ENCODE measurements around the gene SLC35E4.
"Not testable (repeated sequence)": the region's sequence is repeated elsewhere in the genome, so short reads cannot be mapped to it uniquely, and the experiment has no call there.

SLC35E4 gene

DNA sequence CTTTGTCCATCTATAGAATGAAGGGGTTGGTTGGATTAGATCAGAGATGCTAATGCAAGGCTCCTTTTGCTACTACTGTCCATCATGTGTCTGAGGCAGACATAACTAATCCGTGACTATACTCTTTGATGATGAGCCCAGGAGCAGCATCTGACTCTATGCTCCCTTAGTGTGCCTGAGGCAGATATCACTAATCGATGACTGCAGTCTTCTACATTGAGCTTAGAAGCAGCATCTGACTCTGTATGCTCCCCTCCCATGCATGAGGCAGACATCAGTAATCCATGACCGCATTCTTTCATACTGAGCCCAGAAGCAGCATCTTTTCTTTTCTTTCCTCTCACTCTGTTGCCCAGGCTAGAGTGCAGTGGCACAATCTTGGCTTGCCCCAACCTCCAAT, 24.4 kb upstream of the SLC35E4 start:
- DNase-seq (ENCODE audit: low spot score): no peak
- FAIRE-seq: no peak

- DNase-seq (ENCODE audit: low spot score) (no peak), FAIRE-seq (no peak)
Observed at GRCh38 chr22:30612789-30613188, 22.8 kb upstream of the SLC35E4 start.

DNA sequence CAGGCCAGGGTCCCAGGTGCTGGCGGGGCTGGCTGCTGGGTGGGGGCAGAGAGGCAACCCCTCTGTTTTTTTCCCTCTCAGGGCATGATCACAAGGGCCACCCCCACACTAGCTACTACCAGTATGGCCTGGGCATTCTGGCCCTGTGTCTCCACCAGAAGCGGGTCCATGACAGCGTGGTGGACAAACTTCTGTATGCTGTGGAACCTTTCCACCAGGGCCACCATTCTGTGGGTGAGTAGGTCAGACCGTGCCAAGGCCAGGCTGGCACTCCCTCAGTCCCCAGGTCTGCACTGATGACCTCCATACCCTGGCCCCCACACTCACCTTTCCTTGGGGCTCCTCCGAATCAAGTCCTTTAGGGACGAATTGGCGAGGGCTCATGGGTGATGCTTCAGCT, 21.3 kb upstream of the SLC35E4 start:
- FAIRE-seq: no peak
- no peak for DNase-seq (ENCODE audit: low spot score)

DNA sequence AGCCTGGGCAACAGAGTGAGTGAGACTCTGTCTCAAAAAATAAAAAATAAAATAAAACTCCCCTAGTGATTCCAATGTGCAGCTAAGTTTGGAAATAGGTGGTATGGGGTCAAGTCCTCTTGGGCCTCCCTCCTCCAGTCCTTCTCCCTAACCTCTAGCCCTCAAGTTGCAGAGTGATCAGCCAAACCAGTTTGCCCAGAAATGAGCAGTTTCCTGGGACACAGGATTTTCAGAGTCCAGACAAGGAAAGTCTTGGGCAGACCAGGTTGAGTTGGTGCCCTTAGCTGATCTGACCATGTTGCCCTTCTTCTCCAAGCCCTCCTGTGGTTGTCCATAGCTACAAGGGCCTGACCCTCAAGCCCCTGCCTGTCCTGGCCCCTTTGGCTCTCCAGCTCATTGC, 20.7 kb upstream of the SLC35E4 start:
- no peak for FAIRE-seq
- DNase-seq (ENCODE audit: low spot score): no peak

GRCh38 chr22:30615543-30615954, 20.0 kb upstream of the SLC35E4 start:
- FAIRE-seq (no peak), DNase-seq (ENCODE audit: low spot score) (no peak)

DNA sequence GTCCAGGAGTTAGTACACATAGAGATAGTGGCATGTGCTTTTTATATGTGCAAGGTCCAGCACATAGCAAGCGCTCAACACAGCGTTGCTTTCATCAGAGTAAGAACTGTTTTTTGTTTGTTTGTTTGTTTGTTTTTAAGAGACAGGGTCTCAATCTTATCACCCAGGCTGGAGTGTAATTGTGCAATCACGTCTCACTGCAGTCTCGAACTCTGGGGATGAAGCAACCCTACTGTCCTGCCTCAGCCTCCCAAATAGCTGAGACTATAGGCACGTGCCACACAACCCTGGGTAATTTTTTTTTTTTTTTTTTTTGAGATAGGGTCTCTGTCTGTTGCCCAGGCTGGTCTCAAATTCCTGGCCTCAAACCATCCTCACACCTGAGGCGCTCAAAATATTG, 17.8 kb upstream of the SLC35E4 start:
- FAIRE-seq: no peak
- no peak for DNase-seq (ENCODE audit: low spot score)

GRCh38 chr22:30619909-30620308, 15.7 kb upstream of the SLC35E4 start:
- not testable (repeated sequence) for FAIRE-seq; DNase-seq (ENCODE audit: low spot score)

- FAIRE-seq: no peak
- no peak for DNase-seq (ENCODE audit: low spot score)
Observed at GRCh38 chr22:30626413-30626812, 9.2 kb upstream of the SLC35E4 start.

DNA sequence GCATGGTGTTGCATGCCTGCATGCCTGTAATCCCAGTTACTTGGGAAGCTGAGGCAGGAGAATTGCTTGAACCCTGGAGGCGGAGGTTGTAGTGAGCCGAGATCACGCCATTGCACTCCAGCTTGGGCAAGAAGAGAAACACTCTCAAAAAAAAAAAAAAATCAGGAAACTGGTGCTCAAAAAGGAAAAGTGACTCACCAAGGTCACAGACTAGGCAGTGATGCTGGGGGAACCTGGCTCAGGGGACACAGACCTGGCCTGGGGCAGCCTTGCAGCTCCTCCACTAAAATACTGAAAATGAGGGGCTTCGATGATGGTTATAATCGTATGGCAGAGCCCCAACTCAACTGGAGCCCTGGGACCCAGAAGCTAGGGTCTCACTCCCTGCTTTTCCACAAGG, 8.1 kb upstream of the SLC35E4 start:
- DNase-seq (ENCODE audit: low spot score) (no peak), FAIRE-seq (no peak)

DNA sequence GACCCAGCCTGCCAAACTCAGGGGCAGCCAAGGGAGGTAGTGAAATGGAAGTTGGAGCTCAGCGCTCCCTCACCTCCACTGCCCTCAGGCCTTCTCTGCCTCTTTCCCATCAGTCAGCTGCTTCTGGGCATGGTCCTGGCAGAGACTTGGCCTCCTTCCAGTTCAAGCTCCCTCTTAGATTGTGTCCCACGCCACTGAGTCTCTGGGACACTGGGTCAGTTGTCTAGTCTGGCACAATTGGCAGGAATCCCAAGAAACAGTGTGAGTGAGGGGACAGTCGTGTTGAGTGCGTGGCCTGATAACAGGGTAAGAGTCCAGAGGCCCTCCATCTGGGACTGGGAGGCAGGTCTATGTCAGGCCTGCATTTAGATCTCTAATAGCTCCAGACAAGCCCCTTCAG, 7.1 kb upstream of the SLC35E4 start:
- FAIRE-seq: no peak
- DNase-seq (ENCODE audit: low spot score): no peak

DNA sequence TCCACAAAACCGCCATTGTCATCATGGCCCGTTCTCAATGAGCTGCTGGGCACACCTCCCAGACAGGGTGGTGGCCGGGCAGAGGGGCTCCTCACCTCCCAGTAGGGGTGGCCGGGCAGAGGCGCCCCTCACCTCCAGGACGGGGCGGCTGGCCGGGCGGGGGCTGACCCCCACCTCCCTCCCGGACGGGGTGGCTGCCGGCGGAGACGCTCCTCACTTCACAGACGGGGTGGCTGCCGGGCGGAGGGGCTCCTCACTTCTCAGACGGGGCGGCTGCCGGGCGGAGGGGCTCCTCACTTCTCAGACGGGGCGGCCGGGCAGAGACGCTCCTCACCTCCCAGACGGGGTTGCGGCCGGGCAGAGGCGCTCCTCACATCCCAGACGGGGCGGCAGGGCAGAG, 4.1 kb upstream of the SLC35E4 start:
- FAIRE-seq; DNase-seq (ENCODE audit: low spot score): not testable (repeated sequence)

GRCh38 chr22:30634471-30635233, 929 bp upstream of the SLC35E4 start:
- DNase-seq (ENCODE audit: low spot score) (peak; percentile 81), FAIRE-seq (peak; percentile 46)

- FAIRE-seq (no peak), DNase-seq (ENCODE audit: low spot score) (peak; percentile 3)
Observed at GRCh38 chr22:30636226-30637077, 871 bp downstream of the SLC35E4 start.

- FAIRE-seq: no peak
Observed at GRCh38 chr22:30637701-30638114, 2.1 kb downstream of the SLC35E4 start.

DNA sequence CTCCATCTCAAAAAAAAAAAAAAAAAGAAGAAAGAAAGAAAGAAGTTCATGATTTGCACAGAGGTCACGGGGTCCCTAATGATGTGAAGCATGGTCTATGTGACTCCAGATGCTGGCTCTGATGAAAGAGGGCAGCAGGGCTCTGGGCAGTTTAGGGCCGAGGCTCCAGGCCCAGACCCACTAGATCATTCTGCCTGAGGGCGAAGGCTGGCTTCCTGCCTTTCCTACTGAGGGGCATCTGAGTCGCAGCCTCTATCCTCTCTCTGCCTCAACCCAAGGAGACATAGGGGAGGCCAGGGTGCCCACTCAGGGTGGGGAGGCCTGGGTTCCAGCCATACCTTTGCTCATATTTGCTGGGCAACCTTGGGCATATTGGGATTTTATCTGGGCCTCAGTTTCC, 4.8 kb downstream of the SLC35E4 start:
- DNase-seq (ENCODE audit: low spot score): no peak
- FAIRE-seq: no peak

More at GRCh38 chr22:30637701-30638114, 2.1 kb downstream of the SLC35E4 start:
- peak; percentile 5 for DNase-seq (ENCODE audit: low spot score)

DNA sequence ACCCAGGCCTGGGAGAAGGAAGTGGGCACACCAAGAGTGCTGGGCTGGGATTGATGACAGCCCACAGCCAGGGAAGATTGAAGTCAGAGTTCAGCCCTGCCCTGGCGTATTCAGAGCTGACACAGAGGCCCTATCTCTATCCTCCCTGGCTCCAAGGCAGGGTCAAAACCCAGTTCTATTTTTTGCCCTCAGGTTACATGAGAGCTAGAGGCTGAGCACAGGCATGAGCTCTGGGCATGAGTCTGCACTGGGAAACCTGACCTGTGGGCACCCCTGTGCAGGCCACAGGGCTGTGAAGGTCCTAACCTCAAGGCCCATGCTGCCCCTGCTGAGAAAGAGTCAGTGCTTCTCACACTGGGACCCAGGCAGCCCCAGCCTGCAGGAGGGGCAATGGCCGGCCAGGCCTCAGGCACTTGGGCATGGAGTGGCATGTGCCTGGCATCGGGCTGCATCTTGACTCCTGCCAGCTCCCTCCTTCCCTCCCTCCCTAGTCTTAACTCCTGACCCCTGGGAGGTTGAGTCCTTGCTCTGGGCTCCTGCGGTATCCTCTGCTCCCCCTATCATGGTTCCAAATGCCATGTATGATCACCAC, 5.4 kb downstream of the SLC35E4 start:
- DNase-seq (ENCODE audit: low spot score) (no peak), FAIRE-seq (no peak)

GRCh38 chr22:30643055-30643875, 7.7 kb downstream of the SLC35E4 start:
- DNase-seq (ENCODE audit: low spot score): no peak
- no peak for FAIRE-seq

- DNase-seq (ENCODE audit: low spot score) (no peak), FAIRE-seq (no peak)
Observed at GRCh38 chr22:30646518-30647160, 11.1 kb downstream of the SLC35E4 start.

DNA sequence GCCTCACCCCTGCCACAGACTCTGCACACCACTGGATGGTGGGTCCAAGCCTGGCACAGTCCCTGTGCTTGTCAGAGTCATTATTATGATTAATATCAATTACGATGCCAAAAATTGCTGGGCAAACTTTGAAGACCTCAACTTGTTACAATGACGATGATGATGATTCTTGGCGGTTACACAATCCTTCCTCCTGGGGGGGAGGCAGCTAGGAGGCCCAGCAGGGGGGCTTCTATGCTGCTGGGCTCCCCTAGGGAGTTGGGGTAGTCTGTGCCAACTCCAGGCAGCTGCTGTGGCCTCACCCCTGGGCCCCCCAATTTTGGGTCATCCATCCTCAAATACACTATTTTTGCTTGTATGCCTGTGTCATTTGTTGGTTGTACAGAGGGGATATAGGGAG, 12.0 kb downstream of the SLC35E4 start:
- no peak for FAIRE-seq
- no peak for DNase-seq (ENCODE audit: low spot score)

DNA sequence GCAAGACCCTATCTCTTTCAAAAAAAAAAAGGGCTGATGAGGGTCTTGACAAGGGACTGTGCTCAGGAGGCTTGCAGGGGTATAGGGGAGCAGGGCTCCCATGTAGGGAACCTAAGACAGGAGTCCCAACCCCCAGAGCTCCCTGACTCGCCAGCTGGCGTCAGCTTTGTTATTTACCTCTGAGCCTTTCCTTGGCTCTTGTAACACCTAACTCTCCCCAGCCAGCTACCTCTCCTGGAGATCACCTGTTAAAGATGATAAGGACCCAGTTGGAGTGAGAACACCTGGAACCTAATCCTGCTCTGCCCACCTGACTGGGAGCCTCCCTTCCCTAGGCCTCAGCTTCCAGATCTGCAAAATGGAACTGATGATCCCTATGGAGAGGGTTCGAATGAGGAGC, 13.2 kb downstream of the SLC35E4 start:
- DNase-seq (ENCODE audit: low spot score) (no peak), FAIRE-seq (no peak)
